Hematopoietic multipotent progenitor cell treated with erythropoietin and hydrocortisone succinate and interleukin-3 and kit ligand, for 8 days (in vitro differentiated cells): ENCODE data around the gene MAD1L1.

ENCODE experiments used
- DNase-seq: peaks from one replicate; pipeline ENCODE4 v3.0.0-alpha.2; 2015

MAD1L1 gene

GRCh38 chr7:2241580-2242540 is 9.1 kb upstream of the MAD1L1 start, which contains the start of the genes MRM2 and NUDT1:
Gene MRM2 (minus strand): TSS chr7:2242205. CDS start chr7:2242169, 36 bp downstream.
Gene NUDT1 (plus strand): TSS chr7:2242226. CDS start chr7:2244575, 2,349 bp downstream.
- DNase-seq = peak; percentile 78

GRCh38 chr7:2239242-2239641 is 6.5 kb upstream of the MAD1L1 start:
- DNase-seq = no peak

- no peak for DNase-seq
Observed at GRCh38 chr7:2237109-2237602, 4.4 kb upstream of the MAD1L1 start.

- no peak for DNase-seq
Observed at GRCh38 chr7:2233926-2234325, 1.2 kb upstream of the MAD1L1 start.

GRCh38 chr7:2231992-2232765 is 566 bp downstream of the MAD1L1 start:
- no peak for DNase-seq

- no peak for DNase-seq
Observed at GRCh38 chr7:2230882-2231281, 1.9 kb downstream of the MAD1L1 start.

GRCh38 chr7:2230226-2230625 is 2.5 kb downstream of the MAD1L1 start:
- no peak for DNase-seq

GRCh38 chr7:2229467-2229866 is 3.3 kb downstream of the MAD1L1 start:
- no peak for DNase-seq

- DNase-seq = no peak
Observed at GRCh38 chr7:2228921-2229320, 3.8 kb downstream of the MAD1L1 start.

- DNase-seq = no peak
Observed at GRCh38 chr7:2227699-2228098, 5.0 kb downstream of the MAD1L1 start.

GRCh38 chr7:2225830-2226229 is 6.9 kb downstream of the MAD1L1 start:
- DNase-seq = no peak

GRCh38 chr7:2225336-2225735 is 7.4 kb downstream of the MAD1L1 start:
- no peak for DNase-seq

- no peak for DNase-seq
Observed at GRCh38 chr7:2224934-2225333, 7.8 kb downstream of the MAD1L1 start.

GRCh38 chr7:2224491-2224928 is 8.2 kb downstream of the MAD1L1 start:
- no peak for DNase-seq

GRCh38 chr7:2223321-2223720 is 9.4 kb downstream of the MAD1L1 start:
- DNase-seq = no peak

GRCh38 chr7:2222516-2222915 is 10.2 kb downstream of the MAD1L1 start:
- no peak for DNase-seq

GRCh38 chr7:2220954-2221353 is 11.8 kb downstream of the MAD1L1 start:
- DNase-seq = no peak

- DNase-seq = no peak
Observed at GRCh38 chr7:2220506-2220905, 12.2 kb downstream of the MAD1L1 start.

GRCh38 chr7:2220030-2220429 is 12.7 kb downstream of the MAD1L1 start:
- DNase-seq = no peak

- no peak for DNase-seq
Observed at GRCh38 chr7:2219606-2220005, 13.1 kb downstream of the MAD1L1 start.

GRCh38 chr7:2219136-2219535 is 13.6 kb downstream of the MAD1L1 start:
- DNase-seq = no peak

- no peak for DNase-seq
Observed at GRCh38 chr7:2218444-2218785, 14.3 kb downstream of the MAD1L1 start.

- no peak for DNase-seq
Observed at GRCh38 chr7:2217716-2218443, 14.9 kb downstream of the MAD1L1 start.
